Activated CD4-positive, alpha-beta memory T cell treated with anti-CD3 and anti-CD28 coated beads for 36 hours (primary cell): ENCODE results near the gene LSAMP. TPM values are rescaled to one million over a fixed set of nuclear protein-coding genes. Genes with fewer than 3 reads are reported as not detected.

Experiments
- CTCF ChIA-PET: fragments of 350-600 bp; sonication (Branson Sonifier 250); formaldehyde crosslinking; loops from one replicate; lab custom pipeline; 2021; ENCODE audit warnings: antibody characterized with exemption, inconsistent platforms; lab: Charles Lee
- POLR2A ChIA-PET: fragments of 350-600 bp; sonication (Branson Sonifier 250); formaldehyde crosslinking; loops from one replicate; lab custom pipeline; 2021; ENCODE audit warnings: antibody characterized with exemption; lab: Charles Lee
- DNase-seq: peaks from one replicate; pipeline ENCODE4 v3.0.0-alpha.2; 2020
- H3K27ac Mint-ChIP-seq: one replicate; pipeline ENCODE4 v1.8.0; 2021; ENCODE audit warnings: mixed read lengths
- H3K27me3 Mint-ChIP-seq: one replicate; pipeline ENCODE4 v1.8.0; 2021; ENCODE audit warnings: mixed read lengths
- H3K36me3 Mint-ChIP-seq: one replicate; pipeline ENCODE4 v1.8.0; 2021; ENCODE audit warnings: mixed read lengths
- H3K4me1 Mint-ChIP-seq: one replicate; pipeline ENCODE4 v1.8.0; 2021; ENCODE audit warnings: low read depth, mixed read lengths
- H3K4me3 Mint-ChIP-seq: one replicate; pipeline ENCODE4 v1.8.0; 2021; ENCODE audit warnings: mild to moderate bottlenecking, mixed read lengths
- H3K9me3 Mint-ChIP-seq: one replicate; pipeline ENCODE4 v1.8.0; 2021; ENCODE audit warnings: mixed read lengths
- intact Hi-C: fragments of 100-400 bp; cut with micrococcal nuclease; formaldehyde crosslinking; loops from one replicate; pipeline ENCODE4 v1.15.1; 2023
- total RNA-seq, 2 experiments: library from RNA; stranded (reverse); gene quantifications; one replicate each; pipeline ENCODE4 v1.2.3, GENCODE V29; 2021

Gene LSAMP
- total RNA-seq, 2 experiments from 2014 or later: not detected

DNA sequence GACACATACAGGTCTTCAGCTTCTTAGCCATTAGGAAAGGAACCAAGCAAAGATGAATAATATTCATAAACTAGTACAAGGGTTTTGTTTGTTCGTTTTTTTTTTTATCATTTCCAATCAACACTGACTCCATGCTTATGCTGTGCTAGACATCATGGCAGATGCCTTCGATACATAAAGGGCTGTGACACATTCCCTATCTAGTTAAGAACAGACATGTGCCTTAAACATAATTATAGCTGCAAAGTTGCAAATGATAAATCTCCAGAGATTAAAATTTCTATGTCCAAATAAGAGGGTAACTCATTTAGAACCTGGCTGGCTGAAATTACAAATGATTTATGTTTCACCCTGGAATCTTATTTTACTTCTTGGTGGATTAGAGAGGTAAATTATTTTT lies 386.4 kb downstream of the LSAMP start:
- Mint-ChIP-seq H3K4me3 (no peak overlapping the region), H3K27me3 (no peaks in the 10 kb centered on the region), H3K4me1 (no peaks in the 10 kb centered on the region), H3K36me3 (no peaks in the 10 kb centered on the region), H3K9me3 (no peaks in the 10 kb centered on the region), H3K27ac (no peak overlapping the region)
- no peak for DNase-seq
- ChIA-PET POLR2A (no interaction called here), CTCF (no interaction called here)
- intact Hi-C loops: no loop called here

DNA sequence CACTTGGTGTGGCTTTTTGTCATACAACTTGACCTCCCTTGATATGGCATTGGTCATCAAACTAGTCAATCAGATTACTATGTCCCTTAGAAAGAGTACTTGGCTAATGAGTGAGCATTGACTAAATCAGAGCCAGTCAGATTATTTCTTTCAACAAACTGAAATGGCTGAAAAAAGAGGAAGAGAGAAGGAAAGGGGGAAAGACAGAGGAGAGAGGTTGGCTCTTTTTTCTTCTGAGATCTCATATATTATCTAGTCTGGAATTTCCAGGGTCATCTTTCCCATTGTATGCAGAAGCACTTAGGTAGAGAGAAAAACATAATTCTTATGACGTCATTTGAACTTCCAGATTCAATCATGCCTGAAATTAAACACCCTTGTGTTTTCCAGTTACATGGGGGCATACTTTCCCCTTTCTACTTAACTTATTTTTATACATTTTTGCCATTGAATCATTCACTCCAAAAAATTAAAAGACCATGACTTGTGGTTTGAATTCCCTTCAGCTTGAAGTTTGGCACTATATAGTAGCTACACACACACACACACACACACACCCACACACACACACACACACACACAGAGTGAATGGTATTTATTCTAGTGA lies 387.8 kb downstream of the LSAMP start:
- Mint-ChIP-seq H3K27ac (no peak overlapping the region), H3K36me3 (no peaks in the 10 kb centered on the region), H3K9me3 (no peaks in the 10 kb centered on the region), H3K4me1 (no peaks in the 10 kb centered on the region), H3K4me3 (no peak overlapping the region), H3K27me3 (no peaks in the 10 kb centered on the region)
- intact Hi-C loops: no loop called here
- ChIA-PET CTCF (no interaction called here), POLR2A (no interaction called here)
- DNase-seq: no peak

DNA sequence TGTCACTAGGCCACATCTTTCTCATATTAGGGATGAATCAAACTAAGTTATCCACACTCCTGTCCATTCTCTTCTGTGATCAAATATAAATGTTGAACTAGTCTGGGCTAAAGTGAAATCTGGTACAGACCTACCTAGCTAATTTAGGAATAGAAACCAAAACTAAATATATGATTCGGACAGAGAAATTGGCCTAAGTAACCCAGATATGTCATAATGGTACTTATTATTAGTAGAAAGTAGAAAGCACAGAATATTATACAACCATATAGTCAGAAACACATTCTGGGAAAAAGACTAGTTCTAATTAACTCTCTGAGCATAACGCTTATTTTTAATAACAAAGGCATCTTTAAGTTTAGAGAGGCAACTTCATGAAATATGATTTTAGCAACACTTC lies 389.0 kb downstream of the LSAMP start:
- ChIA-PET CTCF (no interaction called here), POLR2A (no interaction called here)
- intact Hi-C loops: no loop called here
- H3K9me3 Mint-ChIP-seq: no peaks in the 10 kb centered on the region
- H3K36me3 Mint-ChIP-seq: no peaks in the 10 kb centered on the region
- no peak for DNase-seq
- H3K27ac Mint-ChIP-seq: no peak overlapping the region
- no peak overlapping the region for H3K4me3 Mint-ChIP-seq
- no peaks in the 10 kb centered on the region for H3K27me3 Mint-ChIP-seq
- no peaks in the 10 kb centered on the region for H3K4me1 Mint-ChIP-seq

DNA sequence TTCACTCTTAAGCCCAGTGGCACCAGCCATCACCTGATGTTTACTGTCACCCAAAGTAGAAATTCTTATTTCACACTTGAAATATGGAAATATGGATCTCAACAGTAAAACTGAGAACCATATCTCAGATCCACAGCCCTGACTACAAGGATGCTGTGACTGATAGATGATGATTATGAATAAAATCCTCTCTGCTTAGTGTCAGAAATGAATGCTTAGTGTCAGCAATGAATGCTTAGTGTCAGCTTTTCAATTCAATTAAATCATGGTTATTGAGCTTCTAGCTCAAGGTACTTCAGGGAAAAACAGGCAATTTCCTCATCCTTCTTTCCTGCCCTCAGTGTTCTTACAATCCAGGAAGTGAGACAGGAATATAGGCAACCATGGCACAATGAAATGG lies 392.3 kb downstream of the LSAMP start:
- Mint-ChIP-seq H3K36me3 (no peaks in the 10 kb centered on the region), H3K4me3 (no peak overlapping the region), H3K27ac (no peak overlapping the region), H3K9me3 (no peaks in the 10 kb centered on the region), H3K4me1 (no peaks in the 10 kb centered on the region), H3K27me3 (no peaks in the 10 kb centered on the region)
- CTCF ChIA-PET: no interaction called here
- intact Hi-C loops: no loop called here
- POLR2A ChIA-PET: no interaction called here
- DNase-seq: no peak

DNA sequence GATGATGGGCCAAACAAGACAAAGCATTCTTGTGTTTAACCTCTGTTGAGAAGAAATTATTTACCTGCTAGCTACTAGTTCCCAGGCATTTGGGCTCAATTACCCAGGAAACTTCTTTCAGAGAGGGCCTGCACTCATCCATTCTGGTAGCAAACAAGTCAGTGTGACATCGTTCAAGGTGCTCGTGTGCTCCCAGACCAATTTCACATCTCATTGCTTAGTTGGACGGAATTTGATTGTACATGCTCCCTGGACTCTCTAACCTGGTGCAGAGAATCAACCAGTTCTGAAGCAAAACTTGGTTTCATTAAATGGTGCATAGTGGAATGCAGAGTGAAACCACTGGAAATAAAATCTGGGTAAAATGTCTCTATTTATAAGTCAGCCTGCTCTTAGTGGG lies 392.7 kb downstream of the LSAMP start:
- H3K36me3 Mint-ChIP-seq: no peaks in the 10 kb centered on the region
- ChIA-PET CTCF (no interaction called here), POLR2A (no interaction called here)
- no peak for DNase-seq
- no peak overlapping the region for H3K4me3 Mint-ChIP-seq
- intact Hi-C loops: no loop called here
- no peaks in the 10 kb centered on the region for H3K9me3 Mint-ChIP-seq
- H3K27me3 Mint-ChIP-seq: no peaks in the 10 kb centered on the region
- H3K4me1 Mint-ChIP-seq: no peaks in the 10 kb centered on the region
- no peak overlapping the region for H3K27ac Mint-ChIP-seq

DNA sequence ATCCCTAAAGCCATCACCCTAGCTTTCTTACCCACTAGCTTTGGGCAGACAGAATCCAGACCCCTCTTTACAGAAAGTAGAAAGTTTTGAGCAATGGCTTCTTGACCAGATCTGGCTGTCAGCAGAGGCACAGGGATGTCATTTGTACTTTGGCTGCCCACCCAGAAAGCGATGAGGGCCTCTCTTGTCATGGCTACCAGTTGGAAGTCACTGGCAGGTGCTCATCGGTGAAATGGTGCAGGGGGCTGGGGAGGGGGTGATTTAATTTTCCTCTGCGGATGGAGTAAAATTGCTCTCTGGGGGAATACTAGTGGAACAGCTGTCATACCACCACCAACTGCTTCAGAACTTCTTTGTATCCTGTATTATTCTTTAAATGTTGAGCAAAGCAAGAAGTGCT lies 393.7 kb downstream of the LSAMP start:
- CTCF ChIA-PET: no interaction called here
- no peaks in the 10 kb centered on the region for H3K9me3 Mint-ChIP-seq
- no peak overlapping the region for H3K4me3 Mint-ChIP-seq
- H3K27ac Mint-ChIP-seq: no peak overlapping the region
- intact Hi-C loops: no loop called here
- DNase-seq: no peak
- POLR2A ChIA-PET: no interaction called here
- H3K4me1 Mint-ChIP-seq: no peaks in the 10 kb centered on the region
- H3K27me3 Mint-ChIP-seq: no peaks in the 10 kb centered on the region
- H3K36me3 Mint-ChIP-seq: no peaks in the 10 kb centered on the region

DNA sequence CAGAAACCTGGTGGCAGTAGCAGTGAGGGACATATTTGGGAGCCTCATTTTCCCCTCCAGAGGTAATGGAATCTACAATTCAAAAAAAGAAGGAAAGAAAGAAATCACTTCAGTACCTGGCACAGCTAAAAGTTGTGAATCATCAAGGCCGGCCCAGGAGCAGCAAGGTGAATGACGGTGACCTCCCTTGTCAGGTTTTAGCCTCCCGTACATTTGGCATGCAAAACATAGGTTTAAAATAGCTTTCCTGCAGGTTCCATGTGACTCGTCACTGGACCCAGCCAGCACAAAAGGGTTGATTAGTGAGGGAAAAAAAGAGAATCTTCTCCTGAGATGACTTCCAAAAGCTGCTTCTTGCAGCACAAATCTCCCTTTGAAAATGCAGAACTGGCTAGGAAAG lies 394.2 kb downstream of the LSAMP start:
- intact Hi-C loops: no loop called here
- Mint-ChIP-seq H3K27ac (no peak overlapping the region), H3K4me1 (no peaks in the 10 kb centered on the region), H3K9me3 (no peaks in the 10 kb centered on the region), H3K27me3 (no peaks in the 10 kb centered on the region), H3K36me3 (no peaks in the 10 kb centered on the region), H3K4me3 (no peak overlapping the region)
- ChIA-PET CTCF (no interaction called here), POLR2A (no interaction called here)
- DNase-seq: no peak

DNA sequence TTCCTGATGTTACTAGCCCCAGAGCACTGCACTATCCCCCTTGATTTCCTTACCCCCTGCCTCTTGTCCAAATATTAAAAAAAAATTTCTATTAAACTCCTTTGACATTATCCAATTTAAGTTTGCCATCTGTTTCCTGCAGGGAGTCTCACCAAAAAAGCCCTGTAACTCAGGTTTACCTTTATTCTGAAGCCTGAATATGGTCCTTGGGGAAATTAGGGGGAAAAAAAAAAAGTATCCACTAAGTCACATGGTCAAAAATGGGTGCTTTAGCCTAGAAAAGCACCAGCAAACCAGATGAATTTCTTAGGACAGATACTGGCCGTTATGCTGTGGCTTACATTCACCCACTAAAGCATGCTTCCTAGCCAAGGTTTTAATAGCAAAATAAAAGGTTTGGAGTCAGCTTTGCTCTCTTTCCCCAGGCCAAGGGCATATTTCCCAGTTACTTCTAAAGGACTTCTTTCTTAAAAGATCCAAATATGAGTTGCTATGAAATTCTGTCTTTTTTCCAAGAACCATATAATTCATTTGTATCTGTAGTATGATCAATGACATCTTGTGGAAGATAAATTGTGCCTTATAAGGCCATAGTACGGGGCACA lies 394.9 kb downstream of the LSAMP start:
- Mint-ChIP-seq H3K27me3 (no peaks in the 10 kb centered on the region), H3K4me3 (no peak overlapping the region), H3K27ac (no peak overlapping the region), H3K36me3 (no peaks in the 10 kb centered on the region), H3K4me1 (no peaks in the 10 kb centered on the region), H3K9me3 (no peaks in the 10 kb centered on the region)
- intact Hi-C loops: no loop called here
- CTCF ChIA-PET: no interaction called here
- POLR2A ChIA-PET: no interaction called here
- no peak for DNase-seq

DNA sequence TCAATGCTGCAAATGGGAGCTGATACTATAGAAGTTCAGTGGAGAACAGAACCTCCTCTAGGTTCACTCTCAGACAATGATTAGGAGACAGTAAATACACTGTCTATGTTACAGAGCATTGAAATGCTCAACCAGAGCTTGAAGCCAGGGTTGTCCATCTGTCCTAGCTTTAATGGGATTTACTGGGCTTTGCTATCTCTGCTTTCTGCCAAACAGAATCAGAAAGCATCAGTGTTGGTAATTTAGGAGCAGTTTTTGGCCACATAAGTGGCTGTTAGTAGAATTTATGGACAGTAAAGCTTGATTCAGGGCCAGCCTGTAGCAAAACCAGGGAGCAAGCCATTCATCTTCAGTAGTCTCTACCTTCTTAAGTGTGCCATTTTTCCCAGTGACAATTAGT lies 396.3 kb downstream of the LSAMP start:
- H3K4me1 Mint-ChIP-seq: no peaks in the 10 kb centered on the region
- H3K9me3 Mint-ChIP-seq: no peaks in the 10 kb centered on the region
- H3K27me3 Mint-ChIP-seq: no peaks in the 10 kb centered on the region
- ChIA-PET POLR2A (no interaction called here), CTCF (no interaction called here)
- intact Hi-C loops: no loop called here
- H3K27ac Mint-ChIP-seq: no peak overlapping the region
- H3K36me3 Mint-ChIP-seq: no peaks in the 10 kb centered on the region
- no peak for DNase-seq
- no peak overlapping the region for H3K4me3 Mint-ChIP-seq

DNA sequence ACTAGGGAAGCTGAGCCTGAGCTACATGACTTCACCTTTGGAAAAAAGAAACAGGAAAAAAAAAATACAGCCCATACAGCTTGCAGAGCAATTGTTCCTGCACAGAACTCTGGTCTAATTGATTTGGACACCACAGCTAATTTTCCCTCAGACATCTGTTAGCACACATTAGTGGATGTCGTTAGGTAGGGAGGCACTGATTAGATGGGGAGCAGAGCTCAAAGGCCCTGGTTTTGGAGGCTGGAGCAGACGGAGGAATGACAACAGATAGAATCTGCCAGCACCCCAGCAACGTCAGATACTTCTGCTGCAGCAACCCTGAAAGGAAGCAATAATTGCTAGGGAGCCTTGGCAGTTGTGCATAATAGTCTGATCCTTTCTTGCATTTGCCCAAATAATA lies 398.9 kb downstream of the LSAMP start:
- H3K4me1 Mint-ChIP-seq: no peaks in the 10 kb centered on the region
- H3K36me3 Mint-ChIP-seq: no peaks in the 10 kb centered on the region
- ChIA-PET CTCF (no interaction called here), POLR2A (no interaction called here)
- no peak overlapping the region for H3K4me3 Mint-ChIP-seq
- H3K9me3 Mint-ChIP-seq: no peaks in the 10 kb centered on the region
- no peaks in the 10 kb centered on the region for H3K27me3 Mint-ChIP-seq
- H3K27ac Mint-ChIP-seq: no peak overlapping the region
- no peak for DNase-seq
- intact Hi-C loops: no loop called here

DNA sequence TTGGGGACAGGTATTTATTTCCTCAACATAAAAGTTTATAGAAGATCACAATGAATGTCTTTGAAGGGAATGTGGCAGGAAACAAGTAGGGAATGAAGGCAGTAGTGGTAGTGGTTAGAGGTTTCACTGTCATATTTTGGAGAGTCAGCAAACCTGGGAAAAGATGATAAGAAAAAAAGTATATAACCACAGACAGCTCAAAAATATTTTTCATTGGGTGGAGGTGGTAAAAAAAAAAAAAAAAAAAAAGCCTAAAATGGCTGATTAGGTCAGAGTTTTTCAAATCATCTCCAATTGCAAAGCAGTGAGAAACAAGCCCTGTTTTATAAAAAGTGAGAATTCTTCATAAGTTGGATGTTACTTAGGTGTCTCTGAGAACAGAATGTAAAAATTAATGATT lies 400.0 kb downstream of the LSAMP start:
- no peaks in the 10 kb centered on the region for H3K36me3 Mint-ChIP-seq
- no peaks in the 10 kb centered on the region for H3K9me3 Mint-ChIP-seq
- DNase-seq: no peak
- H3K27ac Mint-ChIP-seq: no peak overlapping the region
- no peaks in the 10 kb centered on the region for H3K27me3 Mint-ChIP-seq
- no peak overlapping the region for H3K4me3 Mint-ChIP-seq
- CTCF ChIA-PET: no interaction called here
- POLR2A ChIA-PET: no interaction called here
- no peaks in the 10 kb centered on the region for H3K4me1 Mint-ChIP-seq
- intact Hi-C loops: no loop called here

DNA sequence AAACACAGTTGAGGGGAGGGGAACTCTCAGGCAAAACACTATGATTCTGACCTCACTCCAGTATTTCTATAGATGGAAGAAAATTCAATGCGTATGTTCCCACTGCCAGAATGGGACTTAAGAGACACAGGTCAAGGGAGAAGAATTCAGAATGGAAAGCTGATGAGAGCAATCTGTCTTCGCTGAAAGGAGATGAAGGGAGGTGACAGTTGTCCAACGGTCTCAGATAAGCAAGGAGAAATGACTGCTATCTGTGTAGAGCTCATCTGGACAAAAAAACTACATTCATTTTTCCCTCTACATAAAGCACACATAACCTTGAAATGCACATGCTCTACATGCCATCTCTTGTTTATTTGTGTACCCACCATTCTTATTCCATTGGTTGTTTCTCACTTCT lies 405.1 kb downstream of the LSAMP start:
- Mint-ChIP-seq H3K27me3 (no peaks in the 10 kb centered on the region), H3K36me3 (no peaks in the 10 kb centered on the region), H3K4me1 (no peaks in the 10 kb centered on the region), H3K27ac (no peak overlapping the region), H3K4me3 (no peak overlapping the region), H3K9me3 (no peaks in the 10 kb centered on the region)
- ChIA-PET CTCF (no interaction called here), POLR2A (no interaction called here)
- intact Hi-C loops: no loop called here
- DNase-seq: no peak

DNA sequence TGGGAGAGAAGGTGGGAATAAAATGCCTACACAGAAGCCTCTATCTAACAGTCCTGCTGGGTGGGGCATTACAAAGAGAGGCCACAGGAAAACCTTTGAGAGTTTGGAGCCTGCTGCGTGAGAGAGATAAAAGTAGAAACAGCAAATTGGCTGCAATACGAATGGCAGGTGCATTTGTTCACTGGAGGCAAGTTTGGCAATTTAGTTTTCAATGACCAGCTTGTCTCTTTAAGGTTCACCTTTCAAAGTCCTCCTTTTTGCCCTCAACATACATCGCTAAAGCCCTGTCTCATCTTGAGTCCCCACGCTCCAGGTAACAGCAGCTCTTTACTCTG lies 405.7 kb downstream of the LSAMP start:
- POLR2A ChIA-PET: no interaction called here
- Mint-ChIP-seq H3K27me3 (no peaks in the 10 kb centered on the region), H3K27ac (no peak overlapping the region), H3K4me3 (no peak overlapping the region), H3K36me3 (no peaks in the 10 kb centered on the region), H3K4me1 (no peaks in the 10 kb centered on the region), H3K9me3 (no peaks in the 10 kb centered on the region)
- intact Hi-C loops: no loop called here
- CTCF ChIA-PET: no interaction called here
- no peak for DNase-seq
